ENCODE data around the gene ARMC6. TPM values are rescaled to one million over a fixed set of nuclear protein-coding genes. Genes with fewer than 3 reads are reported as not detected.

Gene ARMC6
- total and polyA plus RNA-seq, 4 donors: 23.5 to 33.3 (median 32.2) TPM

- Histone ChIP-seq H3K9me3 (ENCODE audit: control insufficient read depth in 4 of 4, insufficient read depth in 3 of 4, low read length in 3 of 4) (no peaks in the 10 kb centered on the region), H3K36me3 (ENCODE audit: control insufficient read depth in 4 of 4, insufficient read depth in 4 of 4, low read length in 4 of 4) (peaks cover 9 to 40% (median 19%) of the 10 kb centered on the region in 4 donors), H3K27ac (ENCODE audit: low read depth in 1 of 2, low read length in 1 of 2) (no peak overlapping the region), H3K27me3 (ENCODE audit: control insufficient read depth in 3 of 3, insufficient read depth in 3 of 3, low read length in 2 of 3) (no peaks in the 10 kb centered on the region), H3K4me3 (no peak overlapping the region), H3K4me1 (ENCODE audit: control insufficient read depth in 5 of 5, insufficient read depth in 5 of 5, low read length in 5 of 5) (peaks cover 0 to 5% (median under 1%) of the 10 kb centered on the region in 5 donors), H3K9ac (ENCODE audit: insufficient read depth in 1 of 2, low read length in 2 of 2) (no peak overlapping the region)
- ATAC-seq (ENCODE audit: insufficient read depth, low FRiP score) (no peak), DNase-seq (no peak)
- TF ChIP-seq, protein P1, sequence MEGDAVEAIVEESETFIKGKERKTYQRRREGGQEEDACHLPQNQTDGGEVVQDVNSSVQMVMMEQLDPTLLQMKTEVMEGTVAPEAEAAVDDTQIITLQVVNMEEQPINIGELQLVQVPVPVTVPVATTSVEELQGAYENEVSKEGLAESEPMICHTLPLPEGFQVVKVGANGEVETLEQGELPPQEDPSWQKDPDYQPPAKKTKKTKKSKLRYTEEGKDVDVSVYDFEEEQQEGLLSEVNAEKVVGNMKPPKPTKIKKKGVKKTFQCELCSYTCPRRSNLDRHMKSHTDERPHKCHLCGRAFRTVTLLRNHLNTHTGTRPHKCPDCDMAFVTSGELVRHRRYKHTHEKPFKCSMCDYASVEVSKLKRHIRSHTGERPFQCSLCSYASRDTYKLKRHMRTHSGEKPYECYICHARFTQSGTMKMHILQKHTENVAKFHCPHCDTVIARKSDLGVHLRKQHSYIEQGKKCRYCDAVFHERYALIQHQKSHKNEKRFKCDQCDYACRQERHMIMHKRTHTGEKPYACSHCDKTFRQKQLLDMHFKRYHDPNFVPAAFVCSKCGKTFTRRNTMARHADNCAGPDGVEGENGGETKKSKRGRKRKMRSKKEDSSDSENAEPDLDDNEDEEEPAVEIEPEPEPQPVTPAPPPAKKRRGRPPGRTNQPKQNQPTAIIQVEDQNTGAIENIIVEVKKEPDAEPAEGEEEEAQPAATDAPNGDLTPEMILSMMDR (IDR thresholded peaks at IDR 0.05; ENCODE audit: control extremely low read depth, extremely low read depth): no peak
- 84 to 88% methylated on average over 17 of the region's 17 CpGs for WGBS, 2 donors
These were observed 25.8 kb downstream of the ARMC6 start for GRCh38 chr19:19059018-19059836.

GRCh38 chr19:19059837-19060611, 26.6 kb downstream of the ARMC6 start:
- no peak overlapping the region for H3K9ac ChIP-seq (ENCODE audit: insufficient read depth in 1 of 2, low read length in 2 of 2)
- DNase-seq (peak in 2 of 3 donors; percentile 20 to 24), ATAC-seq (ENCODE audit: insufficient read depth, low FRiP score) (no peak)
- H3K36me3 ChIP-seq (ENCODE audit: control insufficient read depth in 4 of 4, insufficient read depth in 4 of 4, low read length in 4 of 4): peaks cover 1 to 33% (median 13%) of the 10 kb centered on the region in 4 donors
- TF ChIP-seq, protein P1 (IDR thresholded peaks at IDR 0.05; ENCODE audit: control extremely low read depth, extremely low read depth): no peak
- H3K9me3 ChIP-seq (ENCODE audit: control insufficient read depth in 4 of 4, insufficient read depth in 3 of 4, low read length in 3 of 4): no peaks in the 10 kb centered on the region
- no peaks in the 10 kb centered on the region for H3K27me3 ChIP-seq (ENCODE audit: control insufficient read depth in 3 of 3, insufficient read depth in 3 of 3, low read length in 2 of 3)
- peaks cover 2 to 10% (median 6%) of the 10 kb centered on the region in 5 donors for H3K4me1 ChIP-seq (ENCODE audit: control insufficient read depth in 5 of 5, insufficient read depth in 5 of 5, low read length in 5 of 5)
- H3K4me3 ChIP-seq: no peak overlapping the region
- no peak overlapping the region for H3K27ac ChIP-seq (ENCODE audit: low read depth in 1 of 2, low read length in 1 of 2)
- 73 to 79% methylated on average over 12 of the region's 12 CpGs for WGBS, 2 donors

GRCh38 chr19:19061506-19061905, 28.1 kb downstream of the ARMC6 start:
- H3K4me3 ChIP-seq: no peak overlapping the region
- TF ChIP-seq, protein P1 (IDR thresholded peaks at IDR 0.05; ENCODE audit: control extremely low read depth, extremely low read depth): no peak
- H3K36me3 ChIP-seq (ENCODE audit: control insufficient read depth in 4 of 4, insufficient read depth in 4 of 4, low read length in 4 of 4): peaks cover 0 to 23% (median 9%) of the 10 kb centered on the region in 4 donors
- H3K9ac ChIP-seq (ENCODE audit: insufficient read depth in 1 of 2, low read length in 2 of 2): no peak overlapping the region
- H3K9me3 ChIP-seq (ENCODE audit: control insufficient read depth in 4 of 4, insufficient read depth in 3 of 4, low read length in 3 of 4): no peaks in the 10 kb centered on the region
- H3K27ac ChIP-seq (ENCODE audit: low read depth in 1 of 2, low read length in 1 of 2): peak overlapping the region; percentile 24 to 87
- ATAC-seq (ENCODE audit: insufficient read depth, low FRiP score): no peak
- DNase-seq: no peak
- H3K4me1 ChIP-seq (ENCODE audit: control insufficient read depth in 5 of 5, insufficient read depth in 5 of 5, low read length in 5 of 5): peaks cover 2 to 15% (median 8%) of the 10 kb centered on the region in 5 donors
- no peaks in the 10 kb centered on the region for H3K27me3 ChIP-seq (ENCODE audit: control insufficient read depth in 3 of 3, insufficient read depth in 3 of 3, low read length in 2 of 3)
- 90 to 93% methylated on average over 8 of the region's 8 CpGs for WGBS, 2 donors

Data from lung (tissue), 12 donors.